GM23338 (cell line): ENCODE results near the gene RIPK4.

Experiments used
- EZH2phosphoT487 ChIP-seq: fragments of 200-600 bp; sonication (generic); IDR thresholded peaks from one replicate; pipeline ENCODE4 v1.8.1; 2018; ENCODE audit warnings: antibody characterized with exemption; ENCODE audit not compliant: unreplicated experiment
- TF ChIP-seq, protein P1 (sequence below), 2 experiments: fragments of 200-600 bp in 1 of 2; sonication (generic) in 1 of 2; conservative IDR thresholded peaks; 2 replicates each; pipeline versions ENCODE4 v1.5.1 to v1.6.1; 2016 to 2017; ENCODE audit warnings: antibody characterized with exemption in 2 of 2, low read depth in 2 of 2, mild to moderate bottlenecking in 2 of 2, moderate library complexity in 1 of 2
- TF ChIP-seq, protein P2 (sequence below): IDR thresholded peaks from one replicate; pipeline ENCODE4 v1.6.1; 2018; ENCODE audit warnings: antibody characterized with exemption; ENCODE audit not compliant: unreplicated experiment

- TF ChIP-seq, protein P1, sequence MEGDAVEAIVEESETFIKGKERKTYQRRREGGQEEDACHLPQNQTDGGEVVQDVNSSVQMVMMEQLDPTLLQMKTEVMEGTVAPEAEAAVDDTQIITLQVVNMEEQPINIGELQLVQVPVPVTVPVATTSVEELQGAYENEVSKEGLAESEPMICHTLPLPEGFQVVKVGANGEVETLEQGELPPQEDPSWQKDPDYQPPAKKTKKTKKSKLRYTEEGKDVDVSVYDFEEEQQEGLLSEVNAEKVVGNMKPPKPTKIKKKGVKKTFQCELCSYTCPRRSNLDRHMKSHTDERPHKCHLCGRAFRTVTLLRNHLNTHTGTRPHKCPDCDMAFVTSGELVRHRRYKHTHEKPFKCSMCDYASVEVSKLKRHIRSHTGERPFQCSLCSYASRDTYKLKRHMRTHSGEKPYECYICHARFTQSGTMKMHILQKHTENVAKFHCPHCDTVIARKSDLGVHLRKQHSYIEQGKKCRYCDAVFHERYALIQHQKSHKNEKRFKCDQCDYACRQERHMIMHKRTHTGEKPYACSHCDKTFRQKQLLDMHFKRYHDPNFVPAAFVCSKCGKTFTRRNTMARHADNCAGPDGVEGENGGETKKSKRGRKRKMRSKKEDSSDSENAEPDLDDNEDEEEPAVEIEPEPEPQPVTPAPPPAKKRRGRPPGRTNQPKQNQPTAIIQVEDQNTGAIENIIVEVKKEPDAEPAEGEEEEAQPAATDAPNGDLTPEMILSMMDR (conservative IDR thresholded peaks at IDR 0.05; ENCODE audit: low read depth in 2 of 2): no peak
- TF ChIP-seq, protein P2, sequence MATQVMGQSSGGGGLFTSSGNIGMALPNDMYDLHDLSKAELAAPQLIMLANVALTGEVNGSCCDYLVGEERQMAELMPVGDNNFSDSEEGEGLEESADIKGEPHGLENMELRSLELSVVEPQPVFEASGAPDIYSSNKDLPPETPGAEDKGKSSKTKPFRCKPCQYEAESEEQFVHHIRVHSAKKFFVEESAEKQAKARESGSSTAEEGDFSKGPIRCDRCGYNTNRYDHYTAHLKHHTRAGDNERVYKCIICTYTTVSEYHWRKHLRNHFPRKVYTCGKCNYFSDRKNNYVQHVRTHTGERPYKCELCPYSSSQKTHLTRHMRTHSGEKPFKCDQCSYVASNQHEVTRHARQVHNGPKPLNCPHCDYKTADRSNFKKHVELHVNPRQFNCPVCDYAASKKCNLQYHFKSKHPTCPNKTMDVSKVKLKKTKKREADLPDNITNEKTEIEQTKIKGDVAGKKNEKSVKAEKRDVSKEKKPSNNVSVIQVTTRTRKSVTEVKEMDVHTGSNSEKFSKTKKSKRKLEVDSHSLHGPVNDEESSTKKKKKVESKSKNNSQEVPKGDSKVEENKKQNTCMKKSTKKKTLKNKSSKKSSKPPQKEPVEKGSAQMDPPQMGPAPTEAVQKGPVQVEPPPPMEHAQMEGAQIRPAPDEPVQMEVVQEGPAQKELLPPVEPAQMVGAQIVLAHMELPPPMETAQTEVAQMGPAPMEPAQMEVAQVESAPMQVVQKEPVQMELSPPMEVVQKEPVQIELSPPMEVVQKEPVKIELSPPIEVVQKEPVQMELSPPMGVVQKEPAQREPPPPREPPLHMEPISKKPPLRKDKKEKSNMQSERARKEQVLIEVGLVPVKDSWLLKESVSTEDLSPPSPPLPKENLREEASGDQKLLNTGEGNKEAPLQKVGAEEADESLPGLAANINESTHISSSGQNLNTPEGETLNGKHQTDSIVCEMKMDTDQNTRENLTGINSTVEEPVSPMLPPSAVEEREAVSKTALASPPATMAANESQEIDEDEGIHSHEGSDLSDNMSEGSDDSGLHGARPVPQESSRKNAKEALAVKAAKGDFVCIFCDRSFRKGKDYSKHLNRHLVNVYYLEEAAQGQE: no peak
- no peak for TF ChIP-seq EZH2phosphoT487
These were observed 38.8 kb upstream of the RIPK4 start for GRCh38 chr21:41805643-41806042.
